Testis (tissue), 2 donors: ENCODE measurements around the gene FNDC3A.

ENCODE experiments used
- CTCF ChIP-seq, 3 experiments: fragments of 450-650 bp in 2 of 3; fragments of 200-600 bp in 1 of 3; sonication (generic) in 1 of 3; IDR thresholded peaks; one replicate each; pipeline ENCODE4 v1.5.1; 2016 to 2019; ENCODE audit warnings: antibody characterized with exemption in 3 of 3, mild to moderate bottlenecking in 2 of 3, moderate library complexity in 1 of 3
- POLR2A ChIP-seq: fragments of 450-650 bp; IDR thresholded peaks from one replicate; pipeline ENCODE4 v1.6.1; 2017; ENCODE audit warnings: antibody characterized with exemption, mild to moderate bottlenecking, moderate library complexity

GRCh38 chr13:48961379-48961778, 14.3 kb upstream of the FNDC3A start:
- TF ChIP-seq CTCF (IDR thresholded peaks at IDR 0.05): no peak
- TF ChIP-seq POLR2A: no peak
